Measurements from ENCODE around the gene CASZ1. TPM values are rescaled to one million over a fixed set of nuclear protein-coding genes. Genes with fewer than 3 reads are reported as not detected.

CASZ1 gene
- total RNA-seq, 4 donors from 2014 or later = 140 to 210 (median 169) TPM

DNA sequence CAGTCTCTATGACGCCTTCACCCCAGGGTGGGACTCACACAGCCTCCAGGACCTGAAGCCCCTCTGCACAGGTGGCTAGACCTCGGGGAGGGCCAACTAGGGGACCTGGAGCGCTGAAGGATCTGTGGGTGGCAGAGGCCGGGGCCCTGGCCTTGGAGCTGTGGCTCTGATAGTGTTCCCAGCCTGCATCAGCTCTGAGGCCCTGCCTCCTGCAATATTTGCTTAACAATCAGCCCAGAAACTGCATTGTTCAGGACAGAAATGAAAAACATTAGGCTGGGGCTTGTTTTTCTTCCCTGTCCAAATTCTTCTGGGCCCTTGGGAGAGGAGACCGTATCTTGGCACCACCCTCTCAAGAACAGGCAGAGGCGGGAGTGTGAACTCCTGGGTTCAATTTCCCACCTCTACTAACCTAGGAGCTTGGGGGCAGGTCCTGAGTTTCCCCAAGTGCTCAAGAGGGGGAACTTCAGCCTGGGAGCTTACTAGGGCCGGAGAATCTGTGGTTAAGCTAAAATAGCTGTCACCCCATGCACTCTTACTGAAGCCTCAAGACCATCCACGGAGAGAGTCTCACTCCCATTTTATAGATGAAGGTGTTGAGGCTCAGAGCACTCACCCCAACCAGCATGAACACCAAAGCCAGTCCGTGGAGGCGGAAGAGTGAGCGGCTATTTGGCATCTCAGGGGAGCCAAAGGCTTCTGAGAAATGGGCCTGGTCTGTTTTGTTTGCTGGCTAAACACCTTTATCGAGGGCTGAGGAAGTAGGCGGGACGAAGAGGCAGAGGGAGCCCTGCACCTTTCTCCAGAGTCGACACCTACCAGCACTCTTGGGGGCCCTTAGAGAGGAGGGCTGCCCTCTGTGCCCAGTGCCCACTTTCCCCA is 18.8 kb upstream of the CASZ1 start:
- TF ChIP-seq, protein P1, sequence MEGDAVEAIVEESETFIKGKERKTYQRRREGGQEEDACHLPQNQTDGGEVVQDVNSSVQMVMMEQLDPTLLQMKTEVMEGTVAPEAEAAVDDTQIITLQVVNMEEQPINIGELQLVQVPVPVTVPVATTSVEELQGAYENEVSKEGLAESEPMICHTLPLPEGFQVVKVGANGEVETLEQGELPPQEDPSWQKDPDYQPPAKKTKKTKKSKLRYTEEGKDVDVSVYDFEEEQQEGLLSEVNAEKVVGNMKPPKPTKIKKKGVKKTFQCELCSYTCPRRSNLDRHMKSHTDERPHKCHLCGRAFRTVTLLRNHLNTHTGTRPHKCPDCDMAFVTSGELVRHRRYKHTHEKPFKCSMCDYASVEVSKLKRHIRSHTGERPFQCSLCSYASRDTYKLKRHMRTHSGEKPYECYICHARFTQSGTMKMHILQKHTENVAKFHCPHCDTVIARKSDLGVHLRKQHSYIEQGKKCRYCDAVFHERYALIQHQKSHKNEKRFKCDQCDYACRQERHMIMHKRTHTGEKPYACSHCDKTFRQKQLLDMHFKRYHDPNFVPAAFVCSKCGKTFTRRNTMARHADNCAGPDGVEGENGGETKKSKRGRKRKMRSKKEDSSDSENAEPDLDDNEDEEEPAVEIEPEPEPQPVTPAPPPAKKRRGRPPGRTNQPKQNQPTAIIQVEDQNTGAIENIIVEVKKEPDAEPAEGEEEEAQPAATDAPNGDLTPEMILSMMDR (IDR thresholded peaks at IDR 0.05) = no peak
- no peak for TF ChIP-seq POLR2A (IDR thresholded peaks at IDR 0.05)
- WGBS, 2 donors = 63 to 78% methylated on average over 14 to 15 of the region's 15 CpGs
- DNase-seq (ENCODE audit: low spot score in 2 of 2) = no peak
- no peak overlapping the region for H3K4me3 ChIP-seq (ENCODE audit: low read depth, poor library complexity, severe bottlenecking)
- intact Hi-C loops (cut with DNase I; ENCODE audit: low total_unique reads) = no loop called here

DNA sequence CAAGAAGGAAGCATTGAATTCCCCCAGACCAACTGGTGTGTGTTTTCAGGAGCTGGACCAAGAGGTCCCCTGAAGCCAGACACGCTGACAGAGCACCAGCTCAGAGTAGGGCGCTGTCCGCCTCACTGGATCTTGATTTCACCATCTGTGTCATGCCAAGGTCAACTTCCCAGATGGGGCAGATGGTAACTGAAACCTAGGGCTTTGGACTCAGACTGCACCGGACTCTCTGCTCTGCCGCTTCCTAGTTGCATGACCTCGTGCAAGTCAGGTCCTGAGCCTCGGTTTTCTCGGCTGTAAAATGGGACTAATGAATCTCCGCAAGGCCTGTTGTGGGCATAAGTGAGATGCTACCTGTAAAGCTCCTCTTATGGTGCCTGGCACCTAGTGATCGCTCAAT is 17.9 kb upstream of the CASZ1 start:
- intact Hi-C loops (cut with DNase I; ENCODE audit: low total_unique reads) = no loop called here
- H3K4me3 ChIP-seq (ENCODE audit: low read depth, poor library complexity, severe bottlenecking) = no peak overlapping the region
- DNase-seq (ENCODE audit: low spot score in 2 of 2) = no peak
- WGBS, 2 donors = 90 to 95% methylated on average over 10 of the region's 10 CpGs
- TF ChIP-seq, protein P1 (IDR thresholded peaks at IDR 0.05) = no peak
- no peak for TF ChIP-seq POLR2A (IDR thresholded peaks at IDR 0.05)

DNA sequence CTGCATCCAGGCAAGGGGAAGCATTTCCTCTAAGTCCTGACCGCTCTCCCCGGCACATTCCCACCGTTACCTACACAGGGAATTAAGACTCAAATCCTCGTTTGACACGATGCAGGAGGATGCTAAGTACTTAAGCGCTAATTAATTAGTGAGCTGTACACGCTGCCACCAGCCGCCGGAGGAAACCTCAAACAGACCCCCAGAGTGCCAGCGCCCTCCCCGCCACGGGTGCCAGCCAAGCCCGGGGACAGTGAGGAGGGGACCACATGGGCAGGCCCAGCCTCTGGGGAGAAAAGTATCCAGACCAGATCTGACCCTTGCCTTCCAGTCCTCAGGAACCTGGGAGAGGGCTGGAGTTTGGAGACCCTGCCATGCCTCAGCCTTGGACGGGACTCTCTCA is 17.4 kb upstream of the CASZ1 start:
- TF ChIP-seq POLR2A (IDR thresholded peaks at IDR 0.05) = no peak
- TF ChIP-seq, protein P1 (IDR thresholded peaks at IDR 0.05) = no peak
- DNase-seq (ENCODE audit: low spot score in 2 of 2) = no peak
- intact Hi-C loops (cut with DNase I; ENCODE audit: low total_unique reads) = no loop called here
- H3K4me3 ChIP-seq (ENCODE audit: low read depth, poor library complexity, severe bottlenecking) = no peak overlapping the region
- 73 to 76% methylated on average over 14 of the region's 14 CpGs for WGBS, 2 donors

DNA sequence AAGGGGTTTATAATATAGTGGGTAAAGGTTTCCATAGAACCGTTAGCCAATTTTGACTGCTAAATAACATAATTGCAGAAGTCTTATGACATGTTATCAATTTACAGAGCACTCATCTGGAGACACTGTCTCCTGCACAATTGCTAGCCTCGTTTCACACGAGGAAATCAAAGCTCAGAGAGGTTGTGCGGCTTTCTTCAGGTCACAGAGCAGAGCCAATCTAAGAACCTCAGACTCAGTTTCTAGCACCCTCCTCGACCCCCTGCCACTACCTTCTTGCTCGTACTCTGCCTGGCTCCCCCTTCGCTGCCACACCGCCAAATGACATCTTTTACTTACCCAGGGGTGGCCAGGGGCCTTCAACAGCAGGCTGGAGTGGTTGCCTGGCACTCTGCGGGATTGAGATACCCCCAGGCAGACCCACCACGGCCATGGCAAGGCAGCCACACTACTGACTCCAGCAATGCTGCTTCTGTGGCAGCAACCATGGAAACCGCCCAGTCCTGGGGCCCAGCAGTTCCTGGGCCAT is 16.0 kb upstream of the CASZ1 start:
- DNase-seq (ENCODE audit: low spot score in 2 of 2) = no peak
- whole genome bisulfite sequencing, 2 donors = 84 to 86% methylated on average over 11 of the region's 11 CpGs
- intact Hi-C loops (cut with DNase I; ENCODE audit: low total_unique reads) = no loop called here
- no peak for TF ChIP-seq POLR2A (IDR thresholded peaks at IDR 0.05)
- TF ChIP-seq, protein P1 (IDR thresholded peaks at IDR 0.05) = no peak
- no peak overlapping the region for H3K4me3 ChIP-seq (ENCODE audit: low read depth, poor library complexity, severe bottlenecking)

DNA sequence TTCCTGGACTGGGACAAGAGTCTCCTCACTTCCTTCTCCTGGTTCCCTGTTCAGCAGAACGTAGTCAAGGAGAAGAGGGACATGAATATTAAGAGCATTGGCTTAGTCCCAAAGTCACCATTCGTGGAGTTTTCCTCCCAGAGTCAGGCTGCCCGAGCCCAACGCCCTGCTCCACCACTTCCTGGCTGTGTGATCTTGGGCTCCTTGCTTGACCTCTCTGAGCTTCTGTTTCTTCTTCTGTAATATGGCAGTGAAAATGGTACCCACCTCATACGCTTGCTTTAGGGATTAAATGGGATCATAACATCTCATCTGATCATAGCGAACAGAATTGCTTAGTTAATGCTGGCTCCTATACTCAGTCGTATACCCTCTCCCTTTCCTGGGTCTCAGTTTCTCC is 12.0 kb upstream of the CASZ1 start:
- DNase-seq (ENCODE audit: low spot score in 2 of 2) = no peak
- 66 to 74% methylated on average over 7 of the region's 7 CpGs for WGBS, 2 donors
- H3K4me3 ChIP-seq (ENCODE audit: low read depth, poor library complexity, severe bottlenecking) = no peak overlapping the region
- intact Hi-C loops (cut with DNase I; ENCODE audit: low total_unique reads) = no loop called here
- TF ChIP-seq, protein P1 (IDR thresholded peaks at IDR 0.05) = no peak
- TF ChIP-seq POLR2A (IDR thresholded peaks at IDR 0.05) = no peak

All from lower leg skin (tissue), 4 donors.